ENCODE data around the gene KIF5B.
A peak's percentile ranks its signal among the peaks of the same experiment; 100 is the strongest.
"Not testable (repeated sequence)": the region's sequence is repeated elsewhere in the genome, so short reads cannot be mapped to it uniquely, and the experiment has no call there.

The KIF5B gene

DNA sequence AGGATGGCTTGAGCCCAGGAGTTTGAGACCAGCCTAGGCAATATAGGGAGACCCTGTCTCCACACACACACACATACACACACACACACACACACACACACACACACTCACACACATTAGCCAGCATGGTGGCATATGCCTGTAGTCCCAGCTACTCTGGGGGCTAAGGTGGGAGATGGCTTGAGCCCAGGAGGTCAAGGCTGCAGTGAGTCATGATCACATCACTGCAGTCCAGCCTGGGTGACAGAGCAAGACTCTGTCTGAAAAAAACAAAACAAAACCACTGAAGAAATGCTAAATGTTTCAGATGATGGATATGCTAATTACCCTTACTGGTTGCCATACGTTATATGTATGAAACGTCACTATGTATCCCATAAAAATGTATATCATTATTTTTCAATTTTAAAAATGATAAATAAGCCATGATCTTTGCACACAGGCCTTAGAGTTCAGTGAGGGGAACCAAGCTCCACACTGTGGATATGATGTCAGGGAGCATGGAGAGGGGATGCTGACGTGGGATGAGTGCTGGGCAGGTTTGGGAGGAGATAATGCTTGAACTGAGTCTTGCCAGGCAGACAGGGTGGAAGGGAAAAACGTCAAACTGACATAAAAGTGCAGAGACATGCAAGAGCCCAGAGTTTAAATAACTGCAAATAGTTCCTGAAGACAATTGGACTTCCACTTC is 81.6 kb downstream of the KIF5B start:
- TF ChIP-seq SPI1 (IDR thresholded peaks at IDR 0.05; ENCODE audit: borderline replicate concordance, low read depth) (no peak), POLR2AphosphoS5 (IDR thresholded peaks at IDR 0.05; ENCODE audit: low read depth) (no peak), GABPA (IDR thresholded peaks at IDR 0.05; ENCODE audit: low read depth) (no peak)
- TF ChIP-seq, protein P1, sequence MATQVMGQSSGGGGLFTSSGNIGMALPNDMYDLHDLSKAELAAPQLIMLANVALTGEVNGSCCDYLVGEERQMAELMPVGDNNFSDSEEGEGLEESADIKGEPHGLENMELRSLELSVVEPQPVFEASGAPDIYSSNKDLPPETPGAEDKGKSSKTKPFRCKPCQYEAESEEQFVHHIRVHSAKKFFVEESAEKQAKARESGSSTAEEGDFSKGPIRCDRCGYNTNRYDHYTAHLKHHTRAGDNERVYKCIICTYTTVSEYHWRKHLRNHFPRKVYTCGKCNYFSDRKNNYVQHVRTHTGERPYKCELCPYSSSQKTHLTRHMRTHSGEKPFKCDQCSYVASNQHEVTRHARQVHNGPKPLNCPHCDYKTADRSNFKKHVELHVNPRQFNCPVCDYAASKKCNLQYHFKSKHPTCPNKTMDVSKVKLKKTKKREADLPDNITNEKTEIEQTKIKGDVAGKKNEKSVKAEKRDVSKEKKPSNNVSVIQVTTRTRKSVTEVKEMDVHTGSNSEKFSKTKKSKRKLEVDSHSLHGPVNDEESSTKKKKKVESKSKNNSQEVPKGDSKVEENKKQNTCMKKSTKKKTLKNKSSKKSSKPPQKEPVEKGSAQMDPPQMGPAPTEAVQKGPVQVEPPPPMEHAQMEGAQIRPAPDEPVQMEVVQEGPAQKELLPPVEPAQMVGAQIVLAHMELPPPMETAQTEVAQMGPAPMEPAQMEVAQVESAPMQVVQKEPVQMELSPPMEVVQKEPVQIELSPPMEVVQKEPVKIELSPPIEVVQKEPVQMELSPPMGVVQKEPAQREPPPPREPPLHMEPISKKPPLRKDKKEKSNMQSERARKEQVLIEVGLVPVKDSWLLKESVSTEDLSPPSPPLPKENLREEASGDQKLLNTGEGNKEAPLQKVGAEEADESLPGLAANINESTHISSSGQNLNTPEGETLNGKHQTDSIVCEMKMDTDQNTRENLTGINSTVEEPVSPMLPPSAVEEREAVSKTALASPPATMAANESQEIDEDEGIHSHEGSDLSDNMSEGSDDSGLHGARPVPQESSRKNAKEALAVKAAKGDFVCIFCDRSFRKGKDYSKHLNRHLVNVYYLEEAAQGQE (IDR thresholded peaks at IDR 0.05; ENCODE audit: insufficient replicate concordance, low read depth): no peak
- TF ChIP-seq, protein P2, sequence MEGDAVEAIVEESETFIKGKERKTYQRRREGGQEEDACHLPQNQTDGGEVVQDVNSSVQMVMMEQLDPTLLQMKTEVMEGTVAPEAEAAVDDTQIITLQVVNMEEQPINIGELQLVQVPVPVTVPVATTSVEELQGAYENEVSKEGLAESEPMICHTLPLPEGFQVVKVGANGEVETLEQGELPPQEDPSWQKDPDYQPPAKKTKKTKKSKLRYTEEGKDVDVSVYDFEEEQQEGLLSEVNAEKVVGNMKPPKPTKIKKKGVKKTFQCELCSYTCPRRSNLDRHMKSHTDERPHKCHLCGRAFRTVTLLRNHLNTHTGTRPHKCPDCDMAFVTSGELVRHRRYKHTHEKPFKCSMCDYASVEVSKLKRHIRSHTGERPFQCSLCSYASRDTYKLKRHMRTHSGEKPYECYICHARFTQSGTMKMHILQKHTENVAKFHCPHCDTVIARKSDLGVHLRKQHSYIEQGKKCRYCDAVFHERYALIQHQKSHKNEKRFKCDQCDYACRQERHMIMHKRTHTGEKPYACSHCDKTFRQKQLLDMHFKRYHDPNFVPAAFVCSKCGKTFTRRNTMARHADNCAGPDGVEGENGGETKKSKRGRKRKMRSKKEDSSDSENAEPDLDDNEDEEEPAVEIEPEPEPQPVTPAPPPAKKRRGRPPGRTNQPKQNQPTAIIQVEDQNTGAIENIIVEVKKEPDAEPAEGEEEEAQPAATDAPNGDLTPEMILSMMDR (IDR thresholded peaks at IDR 0.05; ENCODE audit: insufficient read depth, low read length): no peak
- no peak overlapping the region for H3K27ac ChIP-seq (replicated peaks)

DNA sequence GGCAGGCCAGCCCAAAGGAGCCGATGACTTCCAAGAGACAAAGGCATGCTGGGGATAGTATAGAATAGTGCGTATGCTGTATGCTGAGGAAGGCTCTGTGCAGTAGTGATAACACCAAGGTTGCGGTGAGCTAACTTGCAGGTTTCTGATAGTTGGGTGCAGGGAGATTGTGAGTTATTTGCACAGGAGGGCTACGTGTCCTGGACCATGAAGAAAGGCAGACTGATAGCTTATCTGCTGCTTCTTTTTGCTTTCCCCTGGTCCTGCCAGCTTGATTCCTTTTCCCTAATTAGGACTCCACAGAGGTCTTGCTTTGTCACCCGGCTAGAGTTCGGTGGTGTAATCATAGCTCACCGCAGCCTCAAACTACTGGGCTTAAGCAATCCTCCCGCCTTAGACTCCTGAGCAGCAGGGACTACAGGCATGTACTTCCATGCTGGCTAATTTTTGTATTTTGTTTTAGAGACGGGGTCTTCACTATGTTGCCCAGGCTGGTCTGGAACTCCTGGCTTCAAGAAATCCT is 83.6 kb downstream of the KIF5B start:
- H3K4me3 ChIP-seq (replicated peaks; ENCODE audit: insufficient read depth, low read length): no peak overlapping the region
- H3K27me3 ChIP-seq (ENCODE audit: insufficient read depth, poor library complexity, severe bottlenecking): no peaks in the 10 kb centered on the region
- DNase-seq (ENCODE audit: low read depth in 1 of 2, low spot score in 1 of 2): peak in 1 of 2 experiments; percentile 84
- no peak overlapping the region; the same call in 1 of the 2 replicates for H3K27ac ChIP-seq (replicated peaks)
- TF ChIP-seq SPI1 (IDR thresholded peaks at IDR 0.05; ENCODE audit: borderline replicate concordance, low read depth): no peak

More for the DNA sequence above, 81.6 kb downstream of the KIF5B start:
- Histone ChIP-seq H3K27me3 (ENCODE audit: insufficient read depth, poor library complexity, severe bottlenecking) (no peaks in the 10 kb centered on the region), H3K4me3 (replicated peaks; ENCODE audit: insufficient read depth, low read length) (no peak overlapping the region)
- no peak for DNase-seq (ENCODE audit: low read depth in 1 of 2, low spot score in 1 of 2)

DNA sequence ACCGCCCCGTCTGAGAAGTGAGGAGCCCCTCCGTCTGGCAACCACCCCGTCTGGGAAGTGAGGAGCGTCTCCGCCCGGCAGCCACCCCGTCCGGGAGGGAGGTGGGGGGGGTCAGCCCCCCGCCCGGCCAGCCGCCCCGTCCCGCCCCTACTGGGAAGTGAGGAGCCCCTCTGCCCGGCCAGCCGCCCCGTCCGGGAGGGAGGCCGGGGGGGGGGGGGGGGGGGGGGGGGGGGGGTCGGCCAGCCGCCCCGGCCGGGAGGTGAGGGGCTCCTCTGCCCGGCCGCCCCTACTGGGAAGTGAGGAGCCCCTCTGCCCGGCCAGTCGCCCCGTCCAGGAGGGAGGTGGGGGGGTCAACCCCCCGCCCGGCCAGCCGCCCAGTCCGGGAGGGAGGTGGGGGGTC is 86.4 kb downstream of the KIF5B start:
- H3K27me3 ChIP-seq (ENCODE audit: insufficient read depth, poor library complexity, severe bottlenecking); H3K4me3 ChIP-seq (replicated peaks; ENCODE audit: insufficient read depth, low read length); DNase-seq (ENCODE audit: low read depth in 1 of 2, low spot score in 1 of 2); H3K27ac ChIP-seq (replicated peaks): not testable (repeated sequence)

DNA sequence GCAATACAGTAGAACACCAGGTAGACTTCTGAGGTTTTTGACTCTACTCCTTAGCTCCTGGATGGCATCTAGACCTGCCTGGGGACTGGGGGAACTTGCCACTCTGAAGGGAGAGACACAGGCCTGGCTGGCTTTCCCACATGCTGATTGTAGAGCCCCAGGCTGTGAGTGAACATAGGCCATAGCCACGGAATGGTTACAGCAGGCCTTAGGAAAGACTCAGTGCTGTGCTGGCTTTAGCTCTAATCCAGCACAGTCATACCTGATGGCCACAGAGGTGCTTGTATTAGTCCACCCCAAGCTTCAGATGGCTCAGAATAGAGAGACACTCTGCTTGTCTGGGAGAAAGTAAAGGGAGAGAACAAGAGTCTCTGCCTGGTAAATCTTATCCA is 92.6 kb downstream of the KIF5B start:
- Histone ChIP-seq H3K27ac (replicated peaks) (no peak overlapping the region), H3K4me3 (replicated peaks; ENCODE audit: insufficient read depth, low read length) (no peak overlapping the region), H3K27me3 (ENCODE audit: insufficient read depth, poor library complexity, severe bottlenecking) (no peaks in the 10 kb centered on the region)
- no peak for TF ChIP-seq GABPA (IDR thresholded peaks at IDR 0.05; ENCODE audit: low read depth)
- TF ChIP-seq POLR2AphosphoS5 (IDR thresholded peaks at IDR 0.05; ENCODE audit: low read depth): no peak
- TF ChIP-seq, protein P1 (IDR thresholded peaks at IDR 0.05; ENCODE audit: insufficient replicate concordance, low read depth): no peak
- TF ChIP-seq, protein P2 (IDR thresholded peaks at IDR 0.05; ENCODE audit: insufficient read depth, low read length): no peak
- TF ChIP-seq SPI1 (IDR thresholded peaks at IDR 0.05; ENCODE audit: borderline replicate concordance, low read depth): no peak
- no peak for DNase-seq (ENCODE audit: low read depth in 1 of 2, low spot score in 1 of 2)

Measured in HL-60 (cell line).